ENCODE data around the gene SF3A2.

DNA sequence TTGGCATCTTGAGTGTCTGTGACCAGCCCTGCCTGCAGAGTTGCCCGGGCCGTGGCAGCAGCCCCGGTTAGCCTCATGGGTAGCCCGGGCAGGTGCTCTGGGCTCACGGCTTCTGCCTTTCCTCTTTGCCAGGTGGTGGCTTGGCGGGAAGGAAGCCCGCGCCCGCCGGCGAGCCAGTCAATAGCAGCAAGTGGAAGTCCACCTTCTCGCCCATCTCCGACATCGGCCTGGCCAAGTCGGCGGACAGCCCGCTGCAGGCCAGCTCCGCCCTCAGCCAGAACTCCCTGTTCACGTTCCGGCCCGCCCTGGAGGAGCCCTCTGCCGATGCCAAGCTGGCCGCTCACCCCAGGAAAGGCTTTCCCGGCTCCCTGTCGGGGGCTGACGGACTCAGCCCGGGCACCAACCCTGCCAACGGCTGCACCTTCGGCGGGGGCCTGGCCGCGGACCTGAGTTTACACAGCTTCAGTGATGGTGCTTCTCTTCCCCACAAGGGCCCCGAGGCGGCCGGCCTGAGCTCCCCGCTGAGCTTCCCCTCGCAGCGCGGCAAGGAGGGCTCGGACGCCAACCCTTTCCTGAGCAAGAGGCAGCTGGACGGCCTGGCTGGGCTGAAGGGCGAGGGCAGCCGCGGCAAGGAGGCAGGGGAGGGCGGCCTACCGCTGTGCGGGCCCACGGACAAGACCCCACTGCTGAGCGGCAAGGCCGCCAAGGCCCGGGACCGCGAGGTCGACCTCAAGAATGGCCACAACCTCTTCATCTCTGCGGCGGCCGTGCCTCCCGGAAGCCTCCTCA, 10.4 kb upstream of the SF3A2 start:
- no peak for TF ChIP-seq POLR2A (IDR thresholded peaks at IDR 0.05)
- TF ChIP-seq, protein P1, sequence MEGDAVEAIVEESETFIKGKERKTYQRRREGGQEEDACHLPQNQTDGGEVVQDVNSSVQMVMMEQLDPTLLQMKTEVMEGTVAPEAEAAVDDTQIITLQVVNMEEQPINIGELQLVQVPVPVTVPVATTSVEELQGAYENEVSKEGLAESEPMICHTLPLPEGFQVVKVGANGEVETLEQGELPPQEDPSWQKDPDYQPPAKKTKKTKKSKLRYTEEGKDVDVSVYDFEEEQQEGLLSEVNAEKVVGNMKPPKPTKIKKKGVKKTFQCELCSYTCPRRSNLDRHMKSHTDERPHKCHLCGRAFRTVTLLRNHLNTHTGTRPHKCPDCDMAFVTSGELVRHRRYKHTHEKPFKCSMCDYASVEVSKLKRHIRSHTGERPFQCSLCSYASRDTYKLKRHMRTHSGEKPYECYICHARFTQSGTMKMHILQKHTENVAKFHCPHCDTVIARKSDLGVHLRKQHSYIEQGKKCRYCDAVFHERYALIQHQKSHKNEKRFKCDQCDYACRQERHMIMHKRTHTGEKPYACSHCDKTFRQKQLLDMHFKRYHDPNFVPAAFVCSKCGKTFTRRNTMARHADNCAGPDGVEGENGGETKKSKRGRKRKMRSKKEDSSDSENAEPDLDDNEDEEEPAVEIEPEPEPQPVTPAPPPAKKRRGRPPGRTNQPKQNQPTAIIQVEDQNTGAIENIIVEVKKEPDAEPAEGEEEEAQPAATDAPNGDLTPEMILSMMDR (IDR thresholded peaks at IDR 0.05 in 4 of 5, conservative IDR thresholded peaks at IDR 0.05 in 1 of 5), result no peak

Data from gastrocnemius medialis (tissue), 4 donors.